ENCODE results near the gene DPYSL5.

- TF ChIP-seq CTCF (IDR thresholded peaks at IDR 0.05), result no peak
- TF ChIP-seq POLR2A (IDR thresholded peaks at IDR 0.05), result no peak
- TF ChIP-seq EP300 (IDR thresholded peaks at IDR 0.05), result no peak
Observed at GRCh38 chr2:26887151-26887550, 39.2 kb downstream of the DPYSL5 start.

All from tibial nerve (tissue), 4 donors.